Suppressor macrophage treated with lipopolysaccharide for 1 hour (primary cell): Measurements from ENCODE around the gene DAB2IP.
A peak's percentile ranks its signal among the peaks of the same experiment; 100 is the strongest.

ENCODE experiments used
- DNase-seq, 3 donors: peaks; one replicate each; pipeline ENCODE4 v3.0.0-alpha.2; 2020 to 2022

The DAB2IP gene

GRCh38 chr9:121706149-121706750, 54.8 kb downstream of the DAB2IP start:
- DNase-seq: no peak

GRCh38 chr9:121707477-121708424, 56.3 kb downstream of the DAB2IP start:
- DNase-seq: peak in 2 of 3 donors; percentile 17 to 25

DNA sequence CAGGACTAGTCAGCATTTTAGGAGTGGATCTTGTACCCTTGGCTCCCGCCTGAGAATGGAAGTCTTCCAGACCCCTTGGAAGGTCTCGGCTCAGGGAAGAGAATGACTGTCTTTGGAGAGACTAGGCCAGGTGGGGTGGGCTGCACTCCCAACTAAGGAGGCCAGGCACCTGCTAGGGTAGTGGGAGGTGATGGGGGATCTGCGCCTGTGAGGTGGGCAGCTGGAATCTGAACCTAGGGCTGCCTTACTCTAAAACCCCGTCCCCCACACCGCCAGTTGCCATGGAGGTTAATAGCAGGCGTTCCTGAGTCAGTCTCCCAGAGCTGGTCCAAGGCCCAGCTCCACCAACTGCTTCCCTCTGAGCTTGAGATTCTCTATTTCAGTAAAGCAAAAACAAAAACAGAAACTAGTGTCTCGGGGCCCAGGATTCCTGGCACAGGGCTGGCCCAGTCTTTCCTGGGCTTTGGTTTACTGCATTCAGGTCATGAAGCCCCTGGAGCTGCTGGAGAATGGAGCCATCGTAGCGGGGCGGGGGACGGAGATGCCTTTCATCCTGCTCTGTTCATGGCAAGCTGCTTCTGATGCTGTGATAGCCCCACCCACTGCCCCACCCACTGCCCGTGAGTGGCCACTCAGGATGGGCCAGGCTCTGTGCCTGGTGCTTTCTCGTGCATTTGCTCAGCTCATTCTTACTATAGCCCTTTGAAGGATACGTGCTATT, 57.5 kb downstream of the DAB2IP start:
- no peak for DNase-seq

- DNase-seq: no peak
These were observed 58.4 kb downstream of the DAB2IP start for GRCh38 chr9:121709798-121710197.

- peak in 2 of 3 donors; percentile 20 to 24 for DNase-seq
These were observed 59.8 kb downstream of the DAB2IP start for GRCh38 chr9:121711281-121711680.

- no peak for DNase-seq
These were observed 60.4 kb downstream of the DAB2IP start for GRCh38 chr9:121711797-121712196.

DNA sequence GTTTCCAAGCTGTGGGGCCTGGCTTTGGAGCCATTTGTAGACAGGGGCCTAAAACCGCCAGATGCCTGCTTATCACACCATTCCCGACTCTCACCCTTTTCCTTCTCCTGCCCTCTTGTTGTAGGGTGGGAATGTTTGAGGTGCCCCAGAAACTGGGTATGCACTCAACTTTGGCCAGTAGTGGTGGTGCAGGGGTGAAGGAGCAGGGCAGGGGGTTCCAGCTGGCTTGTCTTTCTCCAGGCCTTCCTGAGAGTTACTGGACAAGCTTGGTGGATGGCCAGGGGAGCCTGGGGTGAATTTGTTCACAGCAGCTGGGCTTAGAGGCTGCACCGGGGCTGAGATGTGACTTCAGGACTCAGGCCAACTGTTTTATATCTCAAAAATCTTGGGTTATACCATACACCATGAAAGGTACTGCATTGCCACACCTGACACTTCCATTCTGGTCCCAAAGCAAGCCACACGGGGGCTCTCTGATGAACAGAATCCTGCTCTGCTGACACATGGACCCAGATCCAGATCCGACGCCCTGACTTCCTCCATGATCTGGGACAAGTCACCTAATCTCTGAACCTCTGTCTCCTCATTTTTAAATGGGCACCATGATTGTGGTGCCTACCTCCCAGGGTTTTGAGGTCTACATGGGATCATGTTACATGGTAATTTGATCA, 62.1 kb downstream of the DAB2IP start:
- no peak for DNase-seq

GRCh38 chr9:121714075-121714705, 62.8 kb downstream of the DAB2IP start:
- no peak for DNase-seq

DNA sequence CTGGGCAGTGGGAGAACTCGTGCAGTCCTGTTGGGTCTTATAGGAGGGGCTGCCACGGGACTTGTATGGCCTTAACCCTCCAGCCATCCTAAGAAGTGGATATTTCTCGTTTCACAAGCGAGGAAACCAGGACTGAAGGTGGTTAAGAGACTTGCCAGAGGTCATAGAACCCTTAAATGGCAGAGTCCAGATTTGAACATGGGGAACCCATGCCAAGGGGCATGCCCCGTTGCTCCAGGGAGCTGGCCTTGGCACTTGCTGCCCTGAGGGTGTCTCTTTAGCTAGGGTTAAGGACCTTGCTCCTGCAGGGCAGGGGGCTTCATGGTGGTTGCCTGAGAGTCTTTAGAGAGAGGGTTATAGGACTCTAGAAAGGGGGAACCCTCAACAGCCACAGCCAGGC, 63.4 kb downstream of the DAB2IP start:
- no peak for DNase-seq

DNA sequence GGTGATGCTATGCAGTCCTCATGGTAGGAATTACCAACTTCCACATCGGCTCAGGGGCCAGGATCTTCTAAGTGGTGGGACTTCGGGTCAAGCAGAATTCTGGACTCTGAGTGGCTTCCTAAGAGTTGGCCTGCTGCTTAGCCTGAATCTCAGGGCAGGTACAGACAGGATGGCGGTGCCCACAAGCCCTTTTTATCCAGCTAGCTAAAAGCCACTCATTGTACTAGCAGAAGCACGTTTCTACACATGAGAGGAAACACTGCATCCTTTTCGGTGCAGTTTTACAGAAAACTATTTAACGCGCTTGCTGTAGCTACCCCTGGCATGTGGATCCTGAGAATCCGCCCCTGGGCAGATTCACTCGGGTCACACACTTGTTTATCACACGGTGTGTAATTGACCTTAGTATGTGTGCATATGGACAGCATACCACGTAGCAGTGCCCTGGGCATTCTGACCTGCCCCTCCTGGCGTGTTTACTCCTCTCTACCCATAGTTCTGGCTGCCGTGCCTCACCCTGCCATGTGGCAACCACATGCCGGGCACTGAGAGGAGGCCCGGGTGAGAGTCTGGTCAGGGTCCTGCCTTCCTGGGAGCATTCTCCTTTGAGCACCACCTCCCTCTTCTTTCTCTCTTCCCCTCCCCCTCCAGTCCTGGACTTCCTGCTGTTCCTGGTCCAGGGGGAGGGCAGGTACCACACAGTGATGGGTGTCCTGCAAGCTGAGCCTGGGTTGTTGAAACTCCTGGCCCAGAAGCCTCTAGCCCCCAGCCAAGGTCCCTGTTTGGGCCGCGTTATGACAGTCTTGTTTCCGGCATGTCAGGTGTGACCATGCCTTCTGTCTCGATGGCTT, 65.9 kb downstream of the DAB2IP start:
- no peak for DNase-seq

DNA sequence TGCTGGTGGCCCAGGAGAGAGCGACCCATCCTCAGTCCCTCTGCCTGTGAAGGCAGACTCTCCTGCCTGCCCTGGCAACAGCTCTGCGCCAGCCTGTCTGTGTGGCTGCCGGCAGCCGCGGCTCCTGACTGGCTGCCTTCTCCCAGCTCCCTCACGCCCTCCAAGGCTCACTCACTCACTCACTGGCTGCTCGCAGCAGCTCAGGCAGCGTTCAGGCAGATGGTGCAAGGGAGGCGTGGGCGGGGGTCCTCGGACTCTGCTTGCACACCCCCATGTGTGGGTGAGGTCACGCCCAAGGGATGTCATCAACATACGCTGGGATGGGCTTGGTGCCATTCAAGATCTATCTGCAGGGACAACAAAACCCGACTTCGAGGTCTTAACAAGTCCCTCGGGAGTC, 66.7 kb downstream of the DAB2IP start:
- DNase-seq: no peak

DNA sequence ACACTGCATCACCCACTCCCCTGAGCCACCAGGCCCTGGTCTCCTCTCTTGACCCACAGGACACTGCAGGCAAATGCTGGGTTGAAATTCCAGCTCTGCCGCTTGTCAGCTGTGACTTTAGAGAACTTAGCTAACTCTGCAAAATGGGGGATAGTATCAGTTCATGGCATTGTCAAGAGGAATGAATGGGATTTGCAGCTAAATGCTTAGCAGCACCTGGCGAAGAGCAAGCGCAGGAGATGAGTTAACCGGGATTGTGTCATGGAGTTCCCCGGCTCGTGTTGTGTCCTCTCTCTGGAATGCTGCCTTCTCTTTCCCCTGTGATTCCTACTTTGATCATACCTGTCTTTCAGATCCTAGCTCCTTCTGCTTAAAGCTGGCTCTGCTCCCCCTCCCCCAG, 67.1 kb downstream of the DAB2IP start:
- DNase-seq: no peak

- DNase-seq: no peak
These were observed 69.0 kb downstream of the DAB2IP start for GRCh38 chr9:121720311-121721057.

DNA sequence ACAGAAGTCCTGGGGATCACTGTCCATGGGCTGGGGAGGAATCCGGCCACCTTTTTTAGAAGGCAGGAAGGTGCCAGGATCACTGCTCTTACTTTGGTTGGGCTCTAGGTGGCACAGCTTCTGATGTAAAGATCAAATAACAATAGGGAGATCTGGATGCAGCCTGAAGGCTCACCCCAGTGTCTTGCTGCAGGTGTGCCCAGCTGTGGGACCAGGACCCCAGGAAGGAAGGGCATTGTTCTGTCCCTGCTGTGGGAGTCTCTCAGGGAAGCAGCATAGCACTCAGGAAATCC, 69.6 kb downstream of the DAB2IP start:
- no peak for DNase-seq

- no peak for DNase-seq
These were observed 70.3 kb downstream of the DAB2IP start for GRCh38 chr9:121721770-121722169.

DNA sequence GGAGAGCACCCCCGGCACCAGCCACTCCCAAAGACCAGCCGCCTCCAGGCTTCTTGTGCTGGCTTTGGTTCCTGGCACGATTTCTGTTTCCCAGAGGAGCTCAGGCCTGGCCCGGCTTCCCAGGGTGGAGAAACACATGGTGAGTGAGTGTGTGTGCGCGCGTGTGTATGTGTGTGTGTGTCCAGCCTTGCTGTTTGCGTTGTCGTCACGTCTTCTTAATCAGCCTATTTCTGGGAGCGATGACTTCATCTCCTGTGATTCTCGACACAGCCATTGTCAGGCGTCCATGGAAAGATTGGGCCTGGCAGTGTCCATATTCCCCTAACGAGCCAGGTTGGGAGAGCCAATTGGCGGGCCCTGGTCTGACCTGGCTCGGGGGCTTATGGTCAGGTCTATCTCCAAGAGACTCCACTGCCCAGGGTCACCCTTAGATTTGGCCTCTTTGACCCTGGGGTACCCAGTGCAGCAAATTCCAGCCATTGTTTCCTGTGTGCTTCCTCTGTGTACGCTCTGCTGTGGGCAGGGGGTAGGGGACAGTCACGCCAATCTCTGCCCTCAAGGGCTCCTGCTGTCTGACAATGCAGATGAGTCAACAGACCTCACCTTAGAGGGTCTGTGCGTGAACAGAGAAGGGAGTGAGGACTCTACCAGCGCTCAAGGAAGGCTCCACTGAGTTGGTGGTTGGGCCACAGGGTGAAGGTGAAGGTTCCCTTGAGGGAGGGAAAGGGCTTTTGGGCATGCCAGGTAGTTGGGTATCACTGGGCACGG, 73.8 kb downstream of the DAB2IP start:
- no peak for DNase-seq

- no peak for DNase-seq
These were observed 76.0 kb downstream of the DAB2IP start for GRCh38 chr9:121727295-121728020.

DNA sequence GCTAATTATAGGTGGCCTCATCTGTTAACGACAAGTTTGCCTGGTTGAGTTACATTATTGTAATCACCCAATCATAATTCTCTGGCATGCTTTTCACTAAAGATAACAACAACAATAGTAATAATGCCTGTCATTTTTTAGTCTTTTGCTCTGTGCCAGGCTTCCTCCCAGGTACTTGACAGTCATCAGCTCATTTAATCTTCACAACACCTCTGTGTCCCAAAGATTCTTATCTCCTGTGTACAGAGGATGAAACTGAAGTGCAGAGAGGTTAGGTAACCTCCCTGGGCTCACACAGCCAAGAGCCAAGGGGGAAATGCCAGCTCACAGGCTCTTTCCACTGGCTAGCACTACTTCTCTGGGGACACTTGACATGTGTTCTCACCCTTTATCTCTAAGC, 77.5 kb downstream of the DAB2IP start:
- no peak for DNase-seq

- DNase-seq: no peak
These were observed 78.5 kb downstream of the DAB2IP start for GRCh38 chr9:121729769-121730562.
